ENCODE measurements around the gene ARHGEF11.

- TF ChIP-seq CTCF (IDR thresholded peaks at IDR 0.05; ENCODE audit: low read depth, low read length, missing input control) (no peak), REST (IDR thresholded peaks at IDR 0.05) (no peak), RAD21 (IDR thresholded peaks at IDR 0.05) (no peak), ATF3 (IDR thresholded peaks at IDR 0.05) (no peak), EGR1 (IDR thresholded peaks at IDR 0.05; ENCODE audit: low read depth in 2 of 2) (no peak), FOXA2 (IDR thresholded peaks at IDR 0.05) (no peak), ZBTB33 (IDR thresholded peaks at IDR 0.05) (no peak), MAX (IDR thresholded peaks at IDR 0.05) (no peak), GABPA (IDR thresholded peaks at IDR 0.05 in 1 of 2, conservative IDR thresholded peaks at IDR 0.05 in 1 of 2) (no peak)
These were observed 149.0 kb downstream of the ARHGEF11 start for GRCh38 chr1:156896490-156897033.
